Measurements from ENCODE around the gene NQO2.

GRCh38 chr6:2958331-2958711, 41.4 kb upstream of the NQO2 start:
- TF ChIP-seq ZNF274 (IDR thresholded peaks at IDR 0.05; ENCODE audit: low read depth, low read length) (no peak), YY1 (IDR thresholded peaks at IDR 0.05; ENCODE audit: insufficient read depth, insufficient read length) (no peak), SUZ12 (IDR thresholded peaks at IDR 0.05; ENCODE audit: extremely low read depth, insufficient read depth, insufficient read length) (no peak)

All from NT2/D1 (cell line).